GM18519 (cell line): ENCODE data around the gene OXCT2.
"Not testable (repeated sequence)": the region's sequence is repeated elsewhere in the genome, so short reads cannot be mapped to it uniquely, and the experiment has no call there.

Source experiments
- ATAC-seq: cut with Tn5 transposase; IDR thresholded peaks from one replicate; pipeline ENCODE4 v1.9.1; 2021; ENCODE audit warnings: mild to moderate bottlenecking, moderate library complexity; ENCODE audit not compliant: unreplicated experiment, low FRiP score

The OXCT2 gene

DNA sequence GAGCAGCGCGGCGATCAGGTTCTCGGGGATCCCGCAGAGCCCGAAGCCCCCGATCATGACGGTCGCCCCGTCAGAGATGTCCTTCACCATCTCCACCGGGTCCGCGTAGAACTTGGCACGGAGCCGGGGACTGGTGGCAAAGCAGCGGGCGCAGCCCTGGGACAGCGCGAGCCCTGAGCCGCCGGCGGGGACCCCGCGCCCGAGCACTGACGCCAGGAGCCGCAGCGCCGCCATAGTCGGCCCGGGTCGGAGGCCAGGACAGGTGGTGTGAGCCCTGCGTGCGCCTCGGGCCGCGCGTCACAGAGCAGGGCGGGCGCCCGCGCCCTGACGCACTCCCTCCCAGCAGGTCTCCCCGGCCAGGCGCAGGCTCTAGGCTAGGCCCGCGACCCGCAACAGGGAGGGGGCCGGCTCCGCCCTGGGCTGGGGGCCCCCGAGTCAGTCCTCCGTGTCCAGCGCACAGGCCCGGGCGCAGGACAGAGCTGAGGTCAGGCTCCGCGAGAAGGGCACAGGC lies at the start of gene OXCT2:
Gene OXCT2 (minus strand): TSS at position 327 of the 511 bp plus-strand sequence. CDS start 93 bp downstream, at position 234.
- ATAC-seq, result not testable (repeated sequence)

DNA sequence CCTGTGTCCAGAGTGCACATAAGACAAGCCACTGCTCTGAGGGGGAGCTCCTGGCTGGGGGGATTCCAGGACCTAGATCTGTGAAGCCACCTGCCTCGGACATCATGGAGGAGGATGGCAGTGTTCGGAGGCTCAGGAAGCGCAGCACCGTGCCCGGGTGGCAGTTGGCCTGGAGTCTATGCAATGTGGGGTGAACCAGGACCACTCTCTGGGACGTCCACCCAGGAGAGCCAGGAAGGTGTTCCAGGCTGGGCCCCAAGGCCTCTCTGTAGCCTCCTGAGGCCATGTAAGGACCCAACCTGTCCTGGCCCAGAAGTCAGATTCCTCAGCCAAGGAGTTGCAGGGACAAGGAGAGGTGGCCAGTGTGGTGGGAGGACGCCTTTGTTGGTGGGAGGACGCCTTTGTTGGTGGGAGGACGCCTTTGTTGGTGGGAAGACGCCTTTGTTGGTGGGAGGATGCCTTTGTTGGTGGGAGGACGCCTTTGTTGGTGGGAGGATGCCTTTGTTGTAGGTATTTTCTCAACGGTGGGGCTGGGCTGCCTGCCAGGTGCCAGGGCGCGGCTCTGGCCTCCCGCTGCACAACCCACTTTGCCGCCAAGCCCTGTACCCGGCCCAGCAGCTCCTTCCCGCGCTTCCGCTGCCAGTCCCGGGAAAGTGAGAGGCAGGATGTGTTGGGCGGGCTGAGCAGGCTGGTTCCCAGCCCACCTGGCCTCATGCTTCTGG lies 48.1 kb upstream of the OXCT2 start:
- no peak for ATAC-seq

DNA sequence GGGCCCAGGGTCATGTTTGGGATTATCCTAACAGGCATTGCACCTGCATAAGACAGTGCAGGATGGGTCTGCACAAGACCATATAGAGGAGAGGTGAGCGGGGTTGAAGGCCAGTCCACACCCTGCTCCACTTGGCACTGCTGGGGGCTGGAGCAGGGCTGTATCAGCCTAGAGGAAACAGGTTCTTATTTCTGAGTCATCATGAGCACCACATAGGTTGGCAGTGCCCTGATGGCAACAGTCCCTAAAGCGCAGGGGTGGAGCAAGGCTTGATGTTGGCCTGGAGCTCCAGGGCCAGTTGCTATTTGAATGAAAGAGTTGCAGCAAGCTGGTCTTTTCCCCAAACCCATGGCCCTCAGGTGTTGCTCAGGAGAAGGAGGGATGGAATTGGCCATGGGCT lies 47.3 kb upstream of the OXCT2 start:
- no peak for ATAC-seq

DNA sequence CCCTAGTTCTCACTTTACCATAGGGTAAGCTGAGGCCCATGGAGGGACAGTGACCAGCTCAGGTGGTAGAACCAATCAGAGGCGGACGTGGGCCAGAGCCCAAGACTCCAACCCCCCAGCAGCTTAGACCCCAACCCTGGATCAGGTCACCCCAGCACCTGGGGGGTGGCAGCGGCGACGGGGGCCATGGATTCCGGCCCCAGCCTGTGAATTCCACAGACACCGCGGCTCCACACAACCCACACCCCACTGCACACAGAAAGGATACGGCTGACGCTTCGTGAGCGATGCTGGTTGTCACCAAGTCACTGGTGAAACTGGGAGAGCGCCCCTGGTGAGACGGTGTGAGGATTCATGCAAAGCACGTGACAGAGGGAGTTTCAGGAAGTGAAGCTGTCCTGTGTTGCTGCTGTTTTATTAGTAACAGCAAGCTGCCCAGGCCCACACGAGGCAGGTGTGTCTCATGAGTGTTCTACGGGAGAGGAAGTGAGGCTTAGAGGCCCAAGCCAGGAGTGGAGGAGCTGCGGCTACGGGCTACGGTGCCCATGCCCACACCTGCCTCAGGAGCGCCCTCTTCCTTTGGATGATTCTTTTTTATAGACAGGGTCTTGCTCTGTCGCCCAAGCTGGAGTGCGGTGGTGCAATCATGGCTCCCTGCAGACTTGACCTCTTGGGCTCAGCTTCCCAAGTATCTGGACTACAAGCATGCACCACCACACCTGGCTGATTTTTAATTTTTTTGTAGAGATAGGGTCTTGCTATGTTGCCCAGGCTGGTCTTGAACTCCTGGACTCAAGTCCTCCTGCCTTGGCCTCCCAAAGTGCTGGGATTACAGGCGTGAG lies 46.2 kb upstream of the OXCT2 start:
- ATAC-seq, result peak; percentile 66

DNA sequence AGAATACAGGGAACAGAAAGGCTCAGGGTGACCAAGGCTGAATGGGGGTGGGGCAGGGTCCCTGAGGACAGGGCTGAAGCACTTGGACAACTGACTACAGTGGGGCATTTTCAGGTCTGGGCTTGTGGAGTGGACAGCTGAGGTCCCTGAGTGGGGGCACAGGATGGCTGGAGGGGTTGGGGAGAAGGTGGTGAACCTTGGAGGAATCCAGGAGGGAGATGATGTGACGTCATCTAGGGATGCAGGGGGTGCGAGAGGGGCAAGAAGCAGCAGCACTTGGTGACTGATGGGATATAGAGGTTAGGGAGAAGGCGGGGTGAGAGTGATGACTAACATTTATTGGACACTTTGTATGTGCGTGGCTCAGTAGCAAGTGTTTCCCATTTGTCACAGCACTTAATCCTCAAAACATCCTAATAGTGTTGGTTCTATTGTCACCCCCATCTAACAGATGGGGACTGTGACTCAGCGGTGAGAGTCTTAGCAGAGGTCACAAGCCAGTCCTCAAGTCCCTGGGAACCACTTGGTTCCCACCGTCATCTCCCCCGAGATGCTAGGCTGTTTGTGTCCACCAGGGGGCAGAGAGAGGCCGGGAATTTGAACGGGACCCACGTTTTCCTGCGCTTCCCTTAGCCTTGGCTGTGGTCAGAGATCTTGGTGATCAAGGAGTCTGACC lies 45.4 kb upstream of the OXCT2 start:
- peak; percentile 38 for ATAC-seq

DNA sequence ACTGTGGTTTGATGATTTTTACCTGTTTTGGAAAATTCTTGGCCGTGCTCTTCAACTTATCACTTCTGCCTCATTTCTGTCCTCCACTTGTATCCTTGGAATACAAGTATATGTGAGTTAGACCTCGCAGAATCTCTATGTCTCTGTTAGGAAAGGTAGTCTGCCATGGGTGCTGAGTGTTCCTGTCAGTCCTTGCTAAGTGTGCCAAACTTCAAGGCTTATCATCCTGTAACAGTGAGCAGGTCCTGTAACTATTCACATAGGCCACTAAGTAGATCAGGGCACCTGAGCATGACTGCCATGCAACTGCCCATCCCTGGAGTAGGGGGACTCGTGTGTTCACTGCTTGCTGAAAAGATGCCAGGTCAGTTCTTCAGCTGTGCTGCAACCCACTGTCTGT lies 41.8 kb upstream of the OXCT2 start:
- no peak for ATAC-seq

DNA sequence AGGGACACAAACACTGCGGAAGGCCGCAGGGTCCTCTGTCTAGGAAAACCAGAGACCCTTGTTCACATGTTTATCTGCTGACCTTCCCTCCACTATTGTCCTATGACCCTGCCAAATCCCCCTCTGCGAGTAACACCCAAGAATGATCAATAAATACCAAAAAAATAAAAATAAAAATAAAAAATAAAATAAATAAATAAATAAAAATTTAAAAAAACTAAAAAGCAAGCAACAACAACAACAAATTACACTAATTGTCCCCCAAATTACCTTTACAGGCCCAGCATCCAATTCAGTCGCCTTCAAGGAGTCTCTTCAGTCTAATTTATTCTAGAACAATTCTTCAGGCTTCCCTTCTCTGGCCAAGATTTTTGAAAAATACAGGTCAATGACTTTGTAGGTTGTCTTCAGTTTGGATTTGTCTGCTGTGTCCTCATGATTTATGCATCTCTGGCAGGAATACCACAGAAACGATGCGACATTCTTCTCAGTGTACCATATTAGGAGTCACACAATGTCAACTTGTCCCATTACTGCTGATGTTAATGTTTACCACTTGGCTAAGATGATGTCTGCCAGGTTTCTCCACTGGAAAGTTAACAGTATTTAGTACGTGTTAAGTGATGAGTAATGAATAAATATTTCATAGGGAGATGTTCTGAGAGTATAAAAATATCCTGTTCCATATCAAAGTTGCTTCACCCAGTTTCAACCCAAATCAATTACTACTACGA lies 37.8 kb upstream of the OXCT2 start:
- no peak for ATAC-seq

DNA sequence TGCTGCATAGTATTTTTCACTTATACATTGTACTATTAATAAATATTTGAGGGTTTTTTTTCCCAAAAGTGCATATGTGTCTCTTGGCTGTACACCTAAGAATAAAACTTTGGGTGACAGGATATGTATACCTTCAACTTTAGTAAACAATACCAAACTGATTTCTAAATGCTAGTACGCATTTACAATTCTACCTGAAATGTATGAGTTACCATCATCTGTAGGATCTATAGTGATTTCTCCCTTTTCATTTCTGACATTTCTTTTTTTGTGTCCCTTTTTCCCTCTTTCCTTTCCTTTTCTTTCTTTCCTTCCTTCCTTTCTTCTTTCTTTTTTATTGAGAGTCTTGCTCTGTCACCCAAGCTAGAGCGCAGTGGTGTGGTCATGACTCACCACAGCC lies 34.2 kb upstream of the OXCT2 start:
- ATAC-seq, result no peak

DNA sequence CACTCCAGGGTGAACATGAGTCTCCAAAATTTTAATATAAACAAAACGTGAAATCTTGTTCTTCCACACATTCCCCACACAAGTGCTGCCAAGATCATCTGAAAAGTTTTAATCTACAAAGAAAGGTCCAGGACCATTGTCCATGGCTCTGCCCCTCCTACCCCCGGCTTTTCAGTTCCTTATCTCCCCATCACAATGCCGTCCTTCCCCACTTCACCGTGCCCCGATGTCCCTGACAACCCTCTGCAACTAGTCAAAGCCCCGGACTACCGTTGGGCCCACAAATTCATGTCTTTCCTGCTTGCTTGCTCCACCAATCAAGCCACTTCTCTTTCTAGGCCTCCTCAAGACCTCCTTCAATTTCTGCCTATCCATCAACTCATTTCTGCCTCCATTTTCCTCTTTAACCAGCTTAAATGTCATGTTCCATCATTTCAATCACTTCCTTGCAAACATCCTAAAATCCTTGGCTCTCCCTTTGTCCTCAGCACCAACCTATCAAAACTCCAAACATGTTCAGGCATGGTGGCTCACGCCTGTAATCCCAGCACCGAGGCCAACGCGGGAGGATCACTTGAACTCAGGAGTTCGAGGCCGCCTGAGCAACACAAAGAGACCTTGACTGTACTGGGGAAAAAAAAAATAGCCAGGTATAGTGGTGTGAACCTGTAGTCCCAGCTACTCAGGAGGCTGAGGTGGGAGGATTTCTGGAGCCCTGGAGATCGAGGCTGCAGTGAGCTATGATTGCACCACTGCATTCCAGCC lies 31.5 kb upstream of the OXCT2 start:
- ATAC-seq, result no peak

DNA sequence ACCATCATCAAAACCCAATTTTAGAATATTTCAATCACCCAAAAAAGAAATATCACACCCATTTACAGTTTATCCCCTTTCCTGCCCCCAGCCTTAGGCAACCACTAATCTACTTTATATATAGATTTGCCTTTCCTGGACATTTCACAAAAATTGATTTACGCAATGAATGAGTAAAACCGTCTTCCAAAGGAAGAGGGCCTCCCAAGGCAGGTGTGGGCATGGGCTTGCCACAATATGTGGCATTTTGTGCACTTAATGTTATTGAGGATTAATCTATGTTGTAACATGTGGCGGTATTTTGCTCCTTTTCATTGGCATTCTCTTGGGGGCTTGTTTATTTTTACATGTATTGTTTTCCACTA lies 29.3 kb upstream of the OXCT2 start:
- ATAC-seq, result no peak

DNA sequence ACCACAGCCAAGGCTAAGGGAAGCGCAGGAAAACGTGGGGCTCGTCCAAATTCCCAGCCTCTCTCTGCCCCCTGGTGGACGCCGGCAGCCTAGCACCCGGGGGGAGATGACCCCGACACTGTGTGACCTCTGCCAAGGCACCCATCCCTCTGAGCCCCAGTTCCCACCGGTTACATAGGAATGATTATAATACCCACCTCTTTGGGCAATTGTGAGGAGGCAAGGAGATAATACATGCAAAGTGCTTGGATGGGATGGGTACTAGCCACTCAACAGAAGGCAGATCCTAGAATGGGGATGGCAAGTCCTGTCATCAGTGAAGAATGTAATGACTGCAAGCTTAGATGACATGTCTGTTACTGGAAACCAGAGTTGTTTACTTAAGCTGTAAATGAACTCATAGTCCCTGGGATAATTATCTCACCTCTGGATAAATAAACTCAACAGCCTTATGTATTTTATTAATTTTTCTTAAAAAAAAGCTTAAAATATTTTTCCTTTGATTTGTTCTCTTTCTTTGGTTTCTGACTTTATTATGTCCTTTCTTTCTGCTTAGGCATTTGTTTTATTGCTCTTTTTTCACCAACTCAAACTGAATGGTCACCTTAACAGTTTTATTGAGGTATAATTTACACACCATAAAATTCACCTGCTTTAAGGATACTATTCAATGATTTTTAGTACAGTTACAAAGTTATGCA lies 28.8 kb upstream of the OXCT2 start:
- ATAC-seq, result peak; percentile 40

DNA sequence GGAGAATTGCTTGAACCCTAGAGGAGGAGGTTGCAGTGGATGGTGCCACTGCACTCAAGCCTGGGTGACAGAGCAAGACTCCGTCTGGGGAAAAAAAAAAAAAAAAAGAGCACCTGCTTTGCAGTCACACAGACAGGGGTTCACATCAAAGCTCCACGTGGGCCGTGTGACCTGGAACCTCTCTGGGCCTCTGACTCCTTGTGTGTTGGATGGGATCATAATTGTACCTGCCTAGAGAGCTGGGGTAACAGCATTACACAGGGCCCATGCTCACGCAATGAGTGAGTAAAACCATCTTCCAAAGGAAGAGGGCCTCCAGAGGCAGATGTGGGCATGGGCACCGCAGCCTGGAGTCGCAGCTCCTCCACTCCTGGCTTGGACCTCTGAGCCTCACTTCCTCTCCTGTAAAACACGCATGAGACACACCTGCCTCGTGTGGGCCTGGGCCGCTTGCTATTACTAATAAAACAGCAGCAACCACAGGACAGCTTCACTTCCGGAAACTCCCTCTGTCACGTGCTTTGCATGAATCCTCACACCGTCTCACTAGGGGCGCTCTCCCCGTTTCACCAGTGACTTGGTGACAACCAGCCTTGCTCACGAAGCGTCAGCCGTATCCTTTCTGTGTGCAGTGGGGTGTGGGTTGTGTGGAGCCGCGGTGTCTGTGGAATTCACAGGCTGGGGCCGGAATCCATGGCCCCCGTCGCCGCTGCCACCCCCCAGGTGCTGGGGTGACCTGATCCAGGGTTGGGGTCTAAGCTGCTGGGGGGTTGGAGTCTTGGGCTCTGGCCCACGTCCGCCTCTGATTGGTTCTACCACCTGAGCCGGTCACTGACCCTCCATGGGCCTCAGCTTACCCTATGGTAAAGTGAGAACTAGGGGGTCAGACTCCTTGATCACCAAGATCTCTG lies 28.0 kb upstream of the OXCT2 start:
- peak; percentile 85 for ATAC-seq

DNA sequence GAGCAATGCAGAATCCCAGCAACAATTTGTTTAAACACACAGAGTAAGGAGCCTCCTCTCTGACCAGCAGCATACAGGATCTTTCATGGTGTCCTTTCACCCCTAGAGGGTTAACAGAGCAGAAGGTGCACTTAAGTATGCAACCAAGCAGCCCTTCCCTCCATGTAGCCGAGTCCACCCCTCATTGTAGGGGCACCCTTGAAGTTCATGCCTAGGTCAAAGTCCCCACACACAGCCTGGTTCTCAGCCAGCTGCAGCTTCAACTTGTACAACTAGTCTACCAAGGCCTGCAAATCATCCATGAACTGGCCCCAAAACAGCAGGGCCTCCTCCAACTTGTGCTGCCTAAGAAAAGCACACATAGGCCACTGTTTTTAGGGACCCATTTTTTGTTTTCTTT lies 24.5 kb upstream of the OXCT2 start:
- ATAC-seq, result no peak

DNA sequence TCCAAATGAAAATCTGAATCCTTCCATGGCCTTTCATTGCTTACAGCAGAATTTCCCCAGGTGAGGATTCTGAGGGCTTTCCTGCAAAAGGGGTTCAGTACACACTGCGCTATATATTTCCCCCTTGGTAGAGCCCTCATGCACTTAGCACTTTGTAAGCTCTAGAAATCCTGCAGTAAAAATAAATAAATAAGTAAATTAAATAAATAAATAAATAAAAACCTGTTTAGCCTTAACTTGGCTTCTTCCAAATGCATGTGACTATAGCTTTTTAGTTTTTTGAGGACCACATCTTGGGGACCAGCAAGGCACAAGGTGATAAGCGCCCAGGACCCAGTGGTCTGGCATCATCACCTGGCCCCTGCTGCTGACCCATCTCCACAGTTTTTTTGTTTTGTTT lies 20.7 kb upstream of the OXCT2 start:
- no peak for ATAC-seq

DNA sequence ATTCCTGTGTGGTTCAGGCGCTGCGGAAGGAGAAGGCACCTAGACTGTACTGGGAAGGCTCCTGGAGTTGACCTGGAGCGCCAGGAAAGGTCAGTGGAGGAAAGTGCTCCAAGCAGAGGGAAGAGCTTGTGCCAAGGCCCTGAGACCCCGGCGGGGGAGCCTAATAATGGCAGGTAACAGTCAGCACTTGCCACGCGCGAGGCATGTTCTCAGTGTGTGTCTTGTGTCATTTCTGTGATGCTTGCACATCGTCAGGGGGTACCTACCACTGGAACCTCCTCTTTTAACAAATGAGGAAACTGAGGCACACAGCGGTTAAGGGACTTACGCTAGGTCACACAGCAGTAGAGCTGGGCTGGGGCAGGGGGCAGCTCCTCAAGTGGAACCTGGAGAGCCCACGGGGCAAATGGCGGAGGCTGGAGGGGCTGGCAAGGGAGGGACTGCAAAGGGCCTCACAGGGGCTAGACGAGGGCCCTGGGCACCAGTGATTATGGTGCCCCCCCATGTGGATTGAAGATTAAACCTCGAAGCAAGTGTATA lies 18.5 kb upstream of the OXCT2 start:
- ATAC-seq, result no peak

DNA sequence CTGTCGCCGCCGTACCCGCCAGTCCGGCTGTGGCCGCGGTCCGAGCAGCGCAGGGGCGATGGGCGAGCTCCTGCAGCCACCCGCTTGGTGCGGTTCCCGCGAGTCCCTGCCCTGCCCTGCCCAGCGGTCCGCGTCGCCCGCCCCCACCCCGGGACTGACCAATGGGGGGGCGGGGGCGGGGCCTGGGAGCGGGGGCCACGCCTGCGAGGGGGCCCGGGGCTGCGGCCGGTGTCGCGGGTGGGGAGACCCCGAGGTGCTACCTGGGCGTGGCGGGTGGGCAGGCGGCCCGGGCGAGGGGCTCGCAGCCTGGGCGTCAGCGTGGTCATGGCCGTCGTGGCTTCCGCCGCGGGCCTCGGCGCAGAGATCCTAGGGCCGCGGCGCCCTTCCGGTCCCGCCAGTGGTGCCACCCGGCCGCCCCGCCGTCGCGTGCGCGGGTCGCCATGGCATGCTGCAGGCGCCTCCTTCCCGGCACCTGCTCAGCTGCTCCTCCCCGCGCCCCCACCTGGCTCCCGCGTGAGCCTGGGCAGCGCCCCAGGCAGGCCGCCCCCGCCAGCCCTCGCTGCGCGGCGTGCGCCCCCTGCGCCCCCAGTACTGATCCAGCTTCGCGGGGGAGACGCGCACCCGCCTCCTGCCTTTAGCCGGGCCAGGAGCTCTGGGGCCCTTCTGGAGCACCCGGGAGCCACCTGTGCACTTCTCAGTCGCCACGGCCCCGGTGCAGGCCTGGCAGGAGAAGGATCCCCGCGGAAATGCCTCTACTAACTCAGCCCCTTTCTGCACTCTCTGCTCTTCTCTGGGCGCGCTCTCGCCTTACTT lies 17.8 kb upstream of the OXCT2 start, which contains the start of gene BMP8B:
Gene BMP8B (minus strand): TSS at position 108 of the 813 bp plus-strand sequence. CDS start 380 bp downstream, outside the sequence.
- no peak for ATAC-seq

DNA sequence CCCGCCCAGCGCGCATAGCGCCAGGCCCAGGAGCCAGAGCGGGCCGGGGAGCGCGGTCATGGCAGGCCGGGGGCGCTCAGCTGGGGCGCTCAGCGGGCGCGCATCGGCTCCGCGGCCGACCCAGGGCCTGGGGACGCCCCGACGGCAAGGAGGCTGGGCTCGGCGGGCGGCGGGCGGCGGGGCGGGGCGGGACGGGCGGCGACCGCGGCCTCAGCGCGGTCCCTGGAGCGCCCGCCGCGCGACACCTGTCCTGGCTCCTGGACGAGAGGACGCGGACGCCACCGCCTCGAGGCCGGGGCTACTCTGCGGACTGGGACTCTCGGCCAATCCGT lies 17.2 kb upstream of the OXCT2 start:
- no peak for ATAC-seq
